KOPT-K1 (cell line): ENCODE data around the gene PRDX2.
A peak's percentile ranks its signal among the peaks of the same experiment; 100 is the strongest.

Experiments
- H3K27ac ChIP-seq: fragments of 200-600 bp; sonication (generic); 2 replicates; pipeline ENCODE4 v1.5.1; 2016; ENCODE audit warnings: antibody characterized with exemption, mild to moderate bottlenecking, low read depth, low read length; ENCODE audit not compliant: poor library complexity, severe bottlenecking
- H3K36me3 ChIP-seq: fragments of 200-600 bp; sonication (generic); 2 replicates; pipeline ENCODE4 v1.5.1; 2017; ENCODE audit warnings: antibody characterized with exemption, mild to moderate bottlenecking, low read length, moderate library complexity; ENCODE audit not compliant: insufficient read depth
- H3K9me3 ChIP-seq: fragments of 200-600 bp; sonication (generic); 2 replicates; pipeline ENCODE4 v1.5.1; 2017; ENCODE audit warnings: antibody characterized with exemption, low read length, mild to moderate bottlenecking; ENCODE audit not compliant: insufficient read depth, poor library complexity, severe bottlenecking

The PRDX2 gene

GRCh38 chr19:12782424-12783290 is 18.9 kb downstream of the PRDX2 start:
- H3K36me3 ChIP-seq = no peaks in the 10 kb centered on the region
- peak overlapping the region; percentile 99 for H3K27ac ChIP-seq
- no peaks in the 10 kb centered on the region for H3K9me3 ChIP-seq

- Histone ChIP-seq H3K27ac (peak overlapping the region; percentile 99), H3K36me3 (no peaks in the 10 kb centered on the region), H3K9me3 (no peaks in the 10 kb centered on the region)
Observed at GRCh38 chr19:12782174-12782423, 19.5 kb downstream of the PRDX2 start.

- H3K36me3 ChIP-seq = no peaks in the 10 kb centered on the region
- H3K9me3 ChIP-seq = no peaks in the 10 kb centered on the region
- peak overlapping the region; percentile 82 for H3K27ac ChIP-seq
Observed at GRCh38 chr19:12779162-12779993, 22.2 kb downstream of the PRDX2 start.

- no peaks in the 10 kb centered on the region for H3K36me3 ChIP-seq
- no peaks in the 10 kb centered on the region for H3K9me3 ChIP-seq
- H3K27ac ChIP-seq = peak overlapping the region; percentile 82
Observed at GRCh38 chr19:12778905-12779161, 22.8 kb downstream of the PRDX2 start.

DNA sequence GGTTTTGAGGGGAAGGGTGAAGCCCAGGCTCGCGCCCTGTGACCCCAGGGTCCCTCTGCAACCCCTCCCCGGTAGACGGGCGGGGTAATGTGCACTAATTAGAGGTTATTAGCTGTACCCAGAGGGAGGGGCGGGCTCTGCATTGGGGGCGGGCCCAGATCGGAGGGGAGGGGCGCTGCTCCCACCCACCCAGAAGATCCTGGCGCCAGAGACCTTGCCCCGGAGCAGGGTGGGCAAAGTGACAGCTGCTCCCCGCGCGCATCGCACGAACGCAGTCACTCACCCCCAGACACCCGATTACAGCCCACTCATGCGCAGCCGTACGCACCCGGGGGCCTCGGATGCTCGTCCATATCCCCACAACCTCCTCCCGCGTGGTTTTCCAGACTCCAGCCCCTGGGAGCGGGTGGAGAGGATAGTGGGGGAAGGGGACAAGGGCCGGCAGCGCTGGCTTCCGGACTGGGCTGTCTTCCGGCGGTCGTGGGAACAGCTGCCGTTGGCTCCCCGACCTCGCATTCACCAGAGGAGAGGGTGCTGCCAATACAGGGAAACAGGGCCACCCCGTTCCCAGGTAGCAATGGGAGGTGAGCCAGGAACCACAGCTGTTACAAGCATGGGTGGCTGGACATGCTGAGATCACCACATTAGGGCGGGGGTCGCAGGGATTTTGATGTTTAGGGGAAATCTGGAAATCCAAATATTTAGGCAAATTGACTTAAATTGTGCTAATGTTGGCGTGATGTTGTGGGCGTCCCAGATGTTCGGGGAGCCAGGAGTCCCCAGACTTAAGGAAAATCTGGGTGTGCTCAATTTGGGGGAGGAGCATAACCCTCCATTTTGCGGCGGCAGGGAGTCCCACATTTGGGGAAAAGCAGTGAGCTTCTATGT is 23.3 kb downstream of the PRDX2 start:
- Histone ChIP-seq H3K27ac (peak overlapping the region; percentile 82), H3K9me3 (no peaks in the 10 kb centered on the region), H3K36me3 (no peaks in the 10 kb centered on the region)

DNA sequence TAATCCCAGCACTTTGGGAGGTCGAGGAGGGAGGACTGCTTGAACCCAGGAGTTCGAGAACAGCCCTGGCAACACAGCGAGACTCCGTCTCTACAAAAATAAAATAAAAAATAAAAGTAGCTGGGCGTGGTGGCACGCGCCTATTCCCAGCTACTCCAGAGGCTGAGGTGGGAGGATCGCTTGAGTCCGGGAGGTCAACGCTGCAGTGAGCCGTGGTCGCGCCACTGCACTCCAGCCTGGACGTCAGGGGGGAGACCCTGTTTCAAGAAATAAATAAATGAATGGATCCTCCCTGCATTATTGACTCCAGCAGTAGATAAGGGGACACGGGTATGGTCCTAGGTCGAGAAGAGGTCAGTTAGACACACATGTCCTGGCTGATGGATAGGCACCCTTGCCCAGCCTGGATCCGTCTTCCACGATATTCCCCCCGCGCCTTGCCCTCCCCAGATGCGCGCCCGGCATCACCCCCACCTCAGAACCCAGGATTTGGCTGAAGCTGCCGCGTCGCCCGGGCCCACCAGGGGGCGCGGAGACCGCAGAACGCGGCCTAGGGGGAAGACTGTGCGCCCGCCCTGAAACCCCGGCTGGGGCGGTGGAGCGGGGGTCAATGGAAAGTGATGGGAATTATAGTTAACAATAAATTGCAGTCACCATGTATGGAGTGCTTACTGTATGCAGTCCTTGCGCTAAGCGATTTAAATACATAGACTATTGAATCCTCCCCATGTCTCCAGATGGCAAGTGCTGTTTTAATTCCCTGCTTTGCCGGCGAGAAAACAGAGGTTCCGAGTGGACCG is 24.2 kb downstream of the PRDX2 start:
- H3K9me3 ChIP-seq = no peaks in the 10 kb centered on the region
- H3K27ac ChIP-seq = peak overlapping the region; percentile 82
- no peaks in the 10 kb centered on the region for H3K36me3 ChIP-seq

DNA sequence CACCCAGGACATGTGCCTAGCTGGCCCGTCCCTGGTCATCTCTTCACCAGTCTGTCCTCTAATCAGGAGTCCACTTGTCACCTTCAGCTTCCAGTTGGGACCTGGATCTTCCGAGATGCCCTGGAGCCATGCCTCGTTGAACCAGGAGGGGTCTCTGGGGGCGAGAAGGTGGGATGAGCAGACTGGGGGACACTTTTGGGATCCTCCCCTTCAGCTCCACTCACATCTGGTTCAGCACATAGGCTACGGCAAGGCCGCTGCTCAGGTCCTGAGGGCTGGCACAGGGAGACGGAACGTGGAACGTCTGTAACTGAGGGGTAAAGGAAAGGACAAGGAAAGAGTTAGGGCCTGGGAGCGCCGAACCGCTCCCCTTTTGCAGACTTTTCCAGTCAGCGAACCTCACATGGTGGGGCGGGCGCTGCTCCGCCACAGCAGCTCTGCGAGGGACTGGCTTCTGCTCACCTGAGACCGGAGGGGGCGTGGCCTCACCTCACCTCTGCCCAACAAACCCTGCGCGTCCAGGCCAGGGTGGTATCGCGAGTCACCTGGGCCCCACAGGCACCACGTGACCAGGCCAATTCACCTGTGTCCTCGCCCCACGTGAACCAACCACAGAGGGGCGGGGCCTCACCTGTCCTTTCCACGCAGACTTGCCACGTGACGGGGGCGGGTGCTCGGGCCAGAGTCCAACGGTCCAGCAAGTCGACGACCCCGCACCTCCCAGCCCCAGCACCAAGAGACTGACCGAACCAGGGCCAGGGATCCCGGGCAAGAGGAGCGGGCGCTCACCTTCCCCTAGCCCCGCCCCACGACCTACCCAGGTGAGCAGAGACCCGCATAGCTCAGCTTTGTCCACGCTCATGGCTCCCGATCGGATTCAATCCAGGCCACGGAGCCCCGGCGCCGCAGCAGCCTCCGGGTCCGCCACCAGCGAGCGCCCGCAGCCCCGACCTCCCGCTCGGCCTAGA is 26.7 kb downstream of the PRDX2 start, which contains the start of gene HOOK2:
Gene HOOK2 (minus strand): TSS at position 965 of the 968 bp plus-strand sequence. CDS start 103 bp downstream, at position 862.
- Histone ChIP-seq H3K36me3 (no peaks in the 10 kb centered on the region), H3K27ac (peak within 1 kb of the TSS; percentile 33), H3K9me3 (no peaks in the 10 kb centered on the region)

GRCh38 chr19:12773571-12773970 is 28.0 kb downstream of the PRDX2 start:
- Histone ChIP-seq H3K36me3 (no peaks in the 10 kb centered on the region), H3K9me3 (no peaks in the 10 kb centered on the region), H3K27ac (no peak overlapping the region)

GRCh38 chr19:12772323-12772722 is 29.3 kb downstream of the PRDX2 start:
- Histone ChIP-seq H3K9me3 (no peaks in the 10 kb centered on the region), H3K27ac (no peak overlapping the region)

GRCh38 chr19:12770922-12771321 is 30.7 kb downstream of the PRDX2 start:
- Histone ChIP-seq H3K27ac (no peak overlapping the region), H3K9me3 (no peaks in the 10 kb centered on the region), H3K36me3 (no peaks in the 10 kb centered on the region)

More at GRCh38 chr19:12772323-12772722, 29.3 kb downstream of the PRDX2 start:
- H3K36me3 ChIP-seq = no peaks in the 10 kb centered on the region

DNA sequence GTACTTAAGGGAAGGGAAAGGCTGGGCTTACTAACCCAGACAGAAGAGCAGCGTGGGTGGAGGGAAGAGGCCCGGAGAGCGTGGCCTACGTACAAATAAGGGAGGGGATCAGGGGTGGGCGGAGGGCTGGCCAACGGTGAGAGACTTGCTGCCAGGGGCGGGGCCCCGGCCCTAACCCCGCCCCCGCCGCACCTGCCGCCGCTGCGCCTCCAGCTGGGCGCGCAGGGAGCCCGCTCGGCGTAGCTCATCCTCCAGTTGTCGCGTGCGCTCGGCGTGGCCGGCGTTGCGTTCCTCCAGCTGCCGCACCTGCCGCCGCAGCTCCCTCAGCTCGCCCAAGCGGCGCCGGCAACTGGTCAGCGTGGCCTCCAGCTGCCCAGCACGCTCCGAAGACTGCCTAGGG is 31.9 kb downstream of the PRDX2 start:
- H3K9me3 ChIP-seq = no peaks in the 10 kb centered on the region
- no peaks in the 10 kb centered on the region for H3K36me3 ChIP-seq
- no peak overlapping the region for H3K27ac ChIP-seq

DNA sequence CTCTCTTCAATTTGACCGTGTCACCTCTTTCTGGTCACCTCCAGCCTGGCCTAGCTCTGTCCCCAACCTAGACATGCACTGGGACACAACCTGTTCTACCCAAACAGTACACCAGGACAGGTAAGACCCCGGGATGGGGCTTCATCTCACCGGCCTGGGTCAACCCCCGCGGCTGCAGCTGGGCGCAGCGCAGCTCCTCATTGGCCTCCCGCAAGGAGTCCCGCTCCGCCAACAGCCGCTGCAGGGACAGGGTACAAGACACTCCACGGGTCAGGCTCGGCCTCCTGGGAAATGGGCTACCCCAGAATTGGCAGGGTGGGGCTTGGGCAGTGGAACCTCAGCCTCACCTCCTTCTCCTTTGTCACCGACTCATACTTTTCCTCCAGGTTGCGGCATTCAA is 33.9 kb downstream of the PRDX2 start:
- no peaks in the 10 kb centered on the region for H3K9me3 ChIP-seq
- no peak overlapping the region for H3K27ac ChIP-seq
- H3K36me3 ChIP-seq = no peaks in the 10 kb centered on the region

GRCh38 chr19:12767150-12767549 is 34.5 kb downstream of the PRDX2 start:
- H3K9me3 ChIP-seq = no peaks in the 10 kb centered on the region
- no peaks in the 10 kb centered on the region for H3K36me3 ChIP-seq
- H3K27ac ChIP-seq = no peak overlapping the region
